ENCODE results near the gene BBX. TPM values are rescaled to one million over a fixed set of nuclear protein-coding genes. Genes with fewer than 3 reads are reported as not detected.

Gene BBX
- total RNA-seq, 1 donor from 2014 or later = 39.5 TPM

GRCh38 chr3:107600780-107601179 lies 78.0 kb downstream of the BBX start:
- H3K4me3 ChIP-seq = no peak overlapping the region
- intact Hi-C loops (cut with DNase I) = no loop called here
- TF ChIP-seq POLR2AphosphoS5 (IDR thresholded peaks at IDR 0.05; ENCODE audit: insufficient read depth in 1 of 2, low read depth in 1 of 2) = no peak
- TF ChIP-seq POLR2A (IDR thresholded peaks at IDR 0.05) = no peak
- no peak for TF ChIP-seq CTCF (IDR thresholded peaks at IDR 0.05)
- no peak overlapping the region for H3K27ac ChIP-seq
- no peaks in the 10 kb centered on the region for H3K27me3 ChIP-seq
- H3K4me1 ChIP-seq = peaks cover 32% of the 10 kb centered on the region
- DNase-seq (ENCODE audit: extremely low spot score in 2 of 2) = no peak
- no peaks in the 10 kb centered on the region for H3K9me3 ChIP-seq
- no peaks in the 10 kb centered on the region for H3K36me3 ChIP-seq

- H3K27me3 ChIP-seq = no peaks in the 10 kb centered on the region
- no peak overlapping the region for H3K4me3 ChIP-seq
- peaks cover 22% of the 10 kb centered on the region for H3K4me1 ChIP-seq
- no peaks in the 10 kb centered on the region for H3K9me3 ChIP-seq
- TF ChIP-seq CTCF (IDR thresholded peaks at IDR 0.05) (no peak), POLR2A (IDR thresholded peaks at IDR 0.05) (no peak), POLR2AphosphoS5 (IDR thresholded peaks at IDR 0.05; ENCODE audit: insufficient read depth in 1 of 2, low read depth in 1 of 2) (no peak)
- intact Hi-C loops (cut with DNase I) = no loop called here
- no peak for DNase-seq (ENCODE audit: extremely low spot score in 2 of 2)
- no peak overlapping the region for H3K27ac ChIP-seq
- H3K36me3 ChIP-seq = no peaks in the 10 kb centered on the region
These were observed 81.5 kb downstream of the BBX start for GRCh38 chr3:107604057-107604822.

GRCh38 chr3:107611775-107612469 lies 89.2 kb downstream of the BBX start:
- intact Hi-C loops (cut with DNase I) = no loop called here
- H3K4me3 ChIP-seq = no peak overlapping the region
- TF ChIP-seq CTCF (IDR thresholded peaks at IDR 0.05) (no peak), POLR2AphosphoS5 (IDR thresholded peaks at IDR 0.05; ENCODE audit: insufficient read depth in 1 of 2, low read depth in 1 of 2) (no peak), POLR2A (IDR thresholded peaks at IDR 0.05) (no peak)

GRCh38 chr3:107612664-107613084 lies 89.9 kb downstream of the BBX start:
- H3K4me3 ChIP-seq = no peak overlapping the region
- no peaks in the 10 kb centered on the region for H3K9me3 ChIP-seq
- DNase-seq (ENCODE audit: extremely low spot score in 2 of 2) = no peak
- H3K27me3 ChIP-seq = no peaks in the 10 kb centered on the region
- H3K4me1 ChIP-seq = no peaks in the 10 kb centered on the region
- intact Hi-C loops (cut with DNase I) = no loop called here
- no peaks in the 10 kb centered on the region for H3K36me3 ChIP-seq
- H3K27ac ChIP-seq = no peak overlapping the region
- no peak for TF ChIP-seq POLR2A (IDR thresholded peaks at IDR 0.05)

More at GRCh38 chr3:107611775-107612469, 89.2 kb downstream of the BBX start:
- Histone ChIP-seq H3K36me3 (no peaks in the 10 kb centered on the region), H3K27me3 (no peaks in the 10 kb centered on the region), H3K9me3 (no peaks in the 10 kb centered on the region), H3K4me1 (no peaks in the 10 kb centered on the region), H3K27ac (no peak overlapping the region)
- no peak for DNase-seq (ENCODE audit: extremely low spot score in 2 of 2)

- no peaks in the 10 kb centered on the region for H3K9me3 ChIP-seq
- DNase-seq (ENCODE audit: extremely low spot score in 2 of 2) = no peak
- H3K4me1 ChIP-seq = no peaks in the 10 kb centered on the region
- H3K27me3 ChIP-seq = no peaks in the 10 kb centered on the region
- H3K4me3 ChIP-seq = no peak overlapping the region
- H3K36me3 ChIP-seq = no peaks in the 10 kb centered on the region
- H3K27ac ChIP-seq = no peak overlapping the region
- TF ChIP-seq CTCF (IDR thresholded peaks at IDR 0.05) (no peak), POLR2AphosphoS5 (IDR thresholded peaks at IDR 0.05; ENCODE audit: insufficient read depth in 1 of 2, low read depth in 1 of 2) (no peak), POLR2A (IDR thresholded peaks at IDR 0.05) (no peak)
- intact Hi-C loops (cut with DNase I) = no loop called here
These were observed 96.8 kb downstream of the BBX start for GRCh38 chr3:107619549-107619948.

Measured in vagina (tissue), 2 donors.